Measurements from ENCODE around the gene PTPRC.

PTPRC gene

DNA sequence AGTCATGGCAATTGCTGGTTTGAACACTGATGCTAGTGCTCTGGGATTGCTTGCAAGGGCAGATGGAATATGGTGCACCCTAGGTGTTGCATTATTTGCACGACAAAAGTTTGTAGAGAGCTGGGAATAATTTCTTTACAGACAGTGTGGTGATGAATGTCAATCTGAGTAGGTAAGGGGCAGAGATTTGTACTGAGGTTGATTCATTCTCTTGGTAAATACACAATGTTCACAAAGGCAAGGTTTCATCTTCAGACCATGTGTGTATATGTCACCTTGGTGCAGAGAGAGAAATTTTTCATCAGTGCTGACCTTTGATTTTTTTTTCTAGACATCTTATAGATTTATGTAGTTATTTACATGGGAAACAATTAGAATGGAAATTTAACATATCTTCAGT, 5.0 kb downstream of the PTPRC start:
- DNase-seq = no peak

DNA sequence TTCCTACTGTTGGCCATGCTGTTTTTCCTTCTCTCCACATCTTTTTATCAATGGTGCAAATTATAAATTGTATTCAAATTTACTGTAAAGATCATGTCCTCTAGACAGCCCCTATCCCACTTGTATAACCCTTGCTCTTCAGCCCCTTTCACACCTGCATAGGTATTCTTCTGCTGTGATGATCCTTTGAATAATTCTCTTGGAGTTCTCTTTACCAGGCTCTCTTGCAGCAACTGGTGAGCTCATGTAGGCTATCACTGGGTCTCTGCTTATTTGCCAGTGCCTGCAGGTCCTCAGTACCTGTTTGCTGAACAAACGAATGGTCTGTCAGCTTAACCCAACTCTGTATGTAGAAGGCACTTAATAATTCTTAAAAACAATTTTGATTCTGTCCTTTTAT, 8.2 kb downstream of the PTPRC start:
- DNase-seq = no peak

DNA sequence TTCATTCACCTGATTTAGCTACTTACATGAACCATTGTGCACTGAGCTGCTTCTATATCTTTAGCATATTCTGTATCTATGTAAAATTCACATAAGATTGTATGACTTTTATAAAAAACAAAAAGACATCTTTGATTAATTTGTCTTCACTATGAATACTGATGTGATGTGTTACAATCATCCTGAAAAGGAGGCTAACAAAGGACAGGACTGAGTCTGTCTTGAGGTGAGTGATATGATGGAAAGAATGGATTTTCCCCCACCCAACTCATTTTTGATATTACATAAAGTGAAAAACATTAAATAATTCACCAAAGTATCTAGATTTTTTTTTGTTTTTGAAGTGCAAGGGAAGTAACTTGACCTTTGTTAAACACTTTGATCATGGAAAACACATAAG, 9.8 kb downstream of the PTPRC start:
- no peak for DNase-seq

DNA sequence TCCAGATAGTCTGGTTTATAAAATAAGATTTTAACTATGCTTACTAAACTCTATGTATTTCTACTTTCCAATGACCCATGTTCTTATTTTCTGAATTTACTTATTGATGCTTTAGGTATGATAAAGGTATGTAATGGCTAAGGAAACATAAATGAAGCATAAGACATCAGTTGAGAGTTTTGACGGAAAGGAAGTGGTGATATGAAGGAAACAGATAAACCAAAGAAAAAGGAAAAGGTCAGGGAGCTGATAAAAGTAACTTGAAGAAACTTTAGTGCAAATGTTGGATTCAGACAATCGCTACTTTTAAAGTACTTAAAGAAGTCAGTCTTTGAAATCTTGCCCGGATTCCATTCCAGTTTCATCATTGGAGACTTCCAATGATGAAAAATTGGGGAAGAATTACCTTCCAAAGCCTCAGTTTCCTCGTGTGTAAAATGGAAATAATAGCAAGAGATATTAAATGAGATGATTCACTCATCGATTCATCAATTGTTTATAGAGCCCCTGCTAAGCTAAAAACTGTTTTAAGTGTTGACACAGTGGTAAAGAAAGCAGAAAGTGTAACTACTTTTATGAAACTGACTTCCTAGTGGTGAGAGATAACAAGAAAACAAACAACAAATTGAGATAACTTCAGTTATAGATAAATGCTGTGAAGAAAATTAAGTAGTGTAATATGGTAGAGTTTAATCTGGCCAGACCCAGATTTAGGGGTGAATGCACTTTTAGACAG, 10.6 kb downstream of the PTPRC start:
- DNase-seq = no peak

DNA sequence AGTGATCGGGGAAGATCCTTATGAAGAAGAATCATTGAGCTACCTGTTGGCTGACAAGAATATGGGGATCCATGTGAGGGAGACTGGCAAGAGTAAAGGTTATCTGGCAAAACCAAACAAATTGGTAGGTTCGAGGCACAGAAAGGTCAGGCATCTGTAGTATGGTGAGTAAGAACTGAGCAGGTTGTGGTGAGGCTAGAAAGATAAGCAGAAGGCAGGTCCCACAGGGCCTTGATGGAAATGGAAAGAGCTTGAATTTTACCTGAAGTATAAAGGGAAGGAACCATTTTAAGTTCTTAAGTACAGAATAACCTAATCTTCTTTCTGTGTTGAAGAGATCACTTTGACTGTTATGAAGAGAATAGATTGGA, 11.1 kb downstream of the PTPRC start:
- DNase-seq = no peak

DNA sequence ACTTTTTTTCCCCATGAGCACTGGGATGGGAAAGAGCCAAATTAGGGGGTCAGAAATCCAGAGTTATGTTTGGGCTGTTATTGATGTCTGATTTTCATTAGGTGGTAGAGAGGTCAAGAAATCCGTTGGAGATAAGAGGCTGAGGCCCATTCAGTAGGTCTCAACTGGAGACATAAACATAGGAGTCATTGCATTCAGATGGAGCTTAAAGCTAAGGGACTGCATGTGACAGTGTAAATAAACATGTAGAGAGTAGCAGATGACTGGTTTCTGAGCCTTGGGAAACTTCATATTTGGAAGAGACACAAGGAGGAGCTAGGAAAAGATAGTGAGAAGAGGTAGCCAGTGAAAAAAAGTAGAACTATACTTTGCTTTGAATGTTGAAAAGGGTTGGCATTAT, 11.7 kb downstream of the PTPRC start:
- DNase-seq = no peak

DNA sequence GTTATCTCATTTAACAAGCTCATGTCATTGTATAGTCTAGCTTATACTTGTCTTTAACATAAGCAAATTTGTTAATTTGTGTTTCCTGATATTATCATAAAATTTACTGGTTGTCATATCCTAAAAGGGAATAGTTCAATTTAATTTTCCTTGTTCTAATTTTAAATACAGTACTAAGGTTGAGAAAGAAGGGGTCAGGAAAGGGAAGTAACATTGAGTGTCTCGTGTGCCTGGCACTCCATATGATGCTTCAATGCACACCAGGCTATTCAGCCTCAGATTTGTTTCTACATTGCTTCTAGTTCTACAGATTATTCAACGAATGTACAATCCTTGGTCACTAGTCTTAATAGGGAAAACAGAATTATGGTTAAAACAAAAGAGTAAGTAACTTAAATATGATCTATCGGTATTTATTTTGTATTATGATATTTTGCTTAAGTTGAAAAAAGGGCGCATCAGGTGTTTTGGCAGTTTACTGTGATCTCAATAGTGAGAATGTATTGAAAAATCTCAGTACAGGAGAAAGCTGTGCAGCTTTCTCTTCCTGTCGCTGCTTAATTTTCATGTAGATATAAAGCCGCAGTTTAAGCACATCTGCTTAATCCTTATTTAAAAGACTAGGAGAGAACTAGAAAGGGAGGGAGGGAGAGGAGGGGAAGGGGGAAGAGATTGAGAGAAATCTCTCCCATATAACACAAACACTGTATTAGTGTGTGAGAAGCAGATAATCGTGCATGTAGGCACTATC, 13.0 kb downstream of the PTPRC start:
- no peak for DNase-seq

DNA sequence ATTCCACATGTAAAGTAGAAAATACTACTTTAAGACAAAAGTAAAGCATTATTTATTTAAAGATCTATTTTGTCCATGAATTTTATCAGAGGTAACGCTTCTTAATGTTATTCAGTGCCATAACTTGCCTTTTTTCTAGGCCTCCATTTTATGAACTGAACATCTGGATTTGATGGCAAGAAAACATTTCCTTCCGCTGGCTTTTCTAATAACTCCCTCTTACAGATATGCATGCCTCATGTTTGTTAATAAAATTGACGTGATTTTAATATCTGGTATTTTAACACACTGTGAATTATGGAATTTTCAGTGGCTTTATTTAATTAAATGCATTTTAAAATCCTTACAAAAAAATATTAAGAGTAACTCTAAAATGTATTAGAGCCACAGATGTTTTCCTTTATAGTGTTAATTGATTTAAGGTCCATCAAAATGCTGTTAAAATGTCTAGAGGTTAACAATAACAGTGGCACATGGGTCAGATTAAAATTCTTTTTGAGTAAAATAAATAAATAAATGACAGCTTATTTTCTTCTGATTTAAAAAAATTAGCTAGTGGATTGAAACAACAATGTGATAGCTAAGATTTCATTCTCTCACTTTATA, 15.1 kb downstream of the PTPRC start:
- DNase-seq = no peak

DNA sequence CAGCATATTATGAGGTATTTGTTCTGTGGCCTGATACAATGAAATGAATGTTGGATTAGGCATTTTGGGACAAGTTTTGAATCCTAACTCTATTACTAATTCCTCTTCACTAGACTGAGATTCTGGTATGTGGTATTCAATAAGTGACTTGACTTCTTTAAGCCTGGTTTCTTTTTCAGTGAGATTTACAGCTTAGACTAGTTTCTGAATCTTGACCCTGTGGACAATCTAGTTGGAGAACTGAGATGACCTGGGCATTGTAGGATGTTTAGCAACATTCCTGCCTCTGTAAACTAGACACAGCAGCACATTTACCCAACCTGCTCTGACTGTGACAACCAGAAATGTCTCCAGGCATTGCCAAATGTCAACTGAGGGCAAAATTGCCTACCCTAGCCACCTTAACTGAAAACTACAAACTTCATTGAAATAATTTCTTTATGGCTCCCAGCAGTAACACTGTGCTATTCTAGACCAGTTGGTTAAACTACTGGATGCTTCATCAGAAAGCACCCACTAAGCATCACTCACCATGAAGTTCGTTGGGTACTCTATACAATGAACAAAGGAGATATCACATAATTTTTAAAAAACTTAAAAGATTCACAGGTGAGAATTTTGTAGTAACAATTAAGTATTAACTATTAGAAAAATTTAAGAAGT, 16.8 kb downstream of the PTPRC start:
- DNase-seq = peak; percentile 85

DNA sequence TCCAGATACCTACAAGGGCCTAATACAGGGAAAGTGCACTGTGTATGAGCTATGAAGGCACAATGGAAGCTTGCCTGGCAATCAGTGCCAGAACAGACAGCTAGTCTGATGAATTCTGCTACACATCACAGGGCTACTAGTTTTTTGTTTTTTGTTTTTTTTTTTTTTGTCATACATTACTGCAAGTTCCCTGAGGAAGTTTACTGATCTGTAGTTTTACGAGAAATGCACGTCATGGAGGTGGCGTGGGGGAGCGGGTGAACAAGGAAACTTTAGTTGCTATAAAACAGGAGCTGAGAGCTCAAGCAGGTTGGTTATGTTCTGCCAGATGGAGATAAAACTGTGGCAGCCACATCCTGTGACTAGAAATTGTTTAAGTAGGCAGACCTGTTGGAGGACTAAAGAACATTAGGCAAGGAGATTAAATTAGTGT, 17.7 kb downstream of the PTPRC start:
- DNase-seq = no peak

DNA sequence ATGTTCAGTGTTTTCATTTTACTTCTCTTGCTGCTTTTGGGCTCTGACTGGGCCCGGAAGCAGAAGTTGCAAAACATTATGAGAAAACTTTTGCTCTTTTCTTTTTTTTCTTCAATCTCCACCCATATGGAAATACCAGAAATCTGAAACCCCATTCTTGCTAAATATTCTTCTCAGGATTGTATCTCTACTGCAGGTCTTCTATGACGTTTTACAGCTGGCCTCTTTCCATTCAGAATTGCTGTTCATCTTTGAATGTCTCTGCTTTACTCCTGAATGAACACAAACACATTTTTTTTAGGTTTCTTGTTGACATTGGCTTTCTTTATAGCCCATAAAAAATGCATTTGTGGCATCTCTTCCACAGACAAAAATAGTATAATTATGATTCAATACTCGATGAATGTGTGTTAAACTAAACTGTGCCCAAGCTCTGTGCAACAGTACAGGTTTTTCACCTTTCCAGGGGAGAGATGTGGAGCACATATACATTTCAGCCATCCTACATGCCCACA, 18.8 kb downstream of the PTPRC start:
- DNase-seq = peak; percentile 99

DNA sequence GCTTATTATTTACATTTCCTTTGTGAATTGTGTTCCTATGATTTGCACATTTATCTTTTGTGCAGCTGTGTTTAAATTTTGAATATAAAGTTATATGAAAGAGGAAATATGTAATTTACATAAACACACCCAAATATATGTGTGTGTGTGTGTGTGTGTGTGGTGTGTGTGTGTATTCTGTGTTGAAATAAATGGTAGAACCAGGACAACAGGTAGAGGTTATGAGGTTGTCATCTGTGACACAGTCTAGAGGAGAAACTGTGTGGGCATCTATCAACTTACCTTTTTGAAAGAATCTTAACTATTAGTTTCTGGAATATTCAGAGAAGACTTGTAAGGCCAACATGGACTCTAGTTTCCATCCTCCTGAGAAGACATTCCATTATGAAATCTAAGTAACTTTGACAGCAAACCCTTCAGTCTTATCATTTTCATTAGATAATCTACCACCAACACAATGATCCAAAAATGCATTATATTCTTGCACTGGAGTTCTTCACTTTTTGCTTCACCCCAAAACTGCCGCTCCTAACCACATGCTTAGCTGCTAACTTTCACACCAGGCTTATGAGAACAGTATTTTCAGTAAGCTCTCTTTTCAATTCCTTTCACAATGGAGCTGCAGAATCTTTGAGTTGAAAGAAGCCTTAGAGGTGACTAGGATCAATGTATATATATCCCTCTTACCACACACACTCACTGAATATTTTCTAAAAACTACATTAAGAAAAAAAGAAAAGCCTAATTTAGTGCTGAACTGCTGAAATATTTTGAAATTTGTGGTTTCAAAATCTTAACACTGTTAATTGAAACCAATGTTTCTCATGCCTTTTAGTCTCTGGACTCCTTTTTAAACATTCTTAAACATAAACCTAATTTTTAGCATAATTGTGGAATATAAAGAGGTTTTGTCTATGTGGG, 21.8 kb downstream of the PTPRC start:
- DNase-seq = peak; percentile 60

DNA sequence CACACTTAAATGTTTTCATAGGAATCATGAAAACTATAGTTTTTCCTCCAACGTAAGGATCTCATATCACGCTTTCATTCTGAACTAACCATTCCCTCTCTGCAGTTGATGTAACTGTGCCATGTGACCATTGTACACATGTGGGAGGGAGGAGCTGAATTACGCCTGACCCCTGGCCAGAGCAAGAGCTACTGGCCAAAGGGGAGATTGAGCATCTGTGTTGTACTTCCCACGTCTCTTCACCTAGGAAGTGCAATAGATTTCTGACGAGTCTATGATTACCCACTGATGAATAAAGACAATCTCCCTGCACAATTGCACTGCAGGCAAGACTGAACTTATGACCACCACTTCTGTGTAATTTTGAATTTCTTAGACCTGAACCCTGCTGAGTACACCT, 24.0 kb downstream of the PTPRC start:
- no peak for DNase-seq

DNA sequence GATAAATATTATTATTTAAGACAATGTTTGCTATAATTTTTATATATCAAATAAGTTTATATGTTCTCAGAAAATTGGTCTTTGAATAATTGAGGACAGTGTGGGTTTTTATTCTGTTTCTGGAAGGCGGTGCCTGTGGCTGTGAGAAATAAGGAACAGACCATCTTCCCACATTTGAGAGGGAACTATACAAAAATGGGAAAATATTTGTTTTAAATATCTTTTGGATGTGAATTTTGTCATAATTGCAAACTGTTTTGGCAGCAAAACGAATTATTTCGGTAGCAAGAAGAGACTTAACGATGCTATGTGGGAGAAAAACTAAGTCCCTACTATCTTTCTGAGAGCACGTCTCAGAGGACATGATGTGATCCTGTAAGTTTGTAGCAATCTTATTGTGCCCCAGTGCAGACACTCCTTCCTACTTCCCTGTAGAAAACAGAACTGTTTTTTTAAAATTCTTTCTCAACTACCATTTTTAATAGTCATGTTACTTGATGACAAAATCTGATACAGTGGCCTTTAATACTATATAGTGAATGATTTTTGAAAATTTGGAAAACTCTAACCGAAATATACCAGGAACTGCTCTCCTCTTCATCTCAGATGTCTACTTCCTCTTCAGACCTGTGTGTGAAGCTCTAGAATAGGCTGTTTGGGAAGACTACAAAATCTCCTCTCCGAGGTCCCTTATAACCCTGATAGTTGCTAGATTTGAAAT, 25.4 kb downstream of the PTPRC start:
- DNase-seq = no peak

DNA sequence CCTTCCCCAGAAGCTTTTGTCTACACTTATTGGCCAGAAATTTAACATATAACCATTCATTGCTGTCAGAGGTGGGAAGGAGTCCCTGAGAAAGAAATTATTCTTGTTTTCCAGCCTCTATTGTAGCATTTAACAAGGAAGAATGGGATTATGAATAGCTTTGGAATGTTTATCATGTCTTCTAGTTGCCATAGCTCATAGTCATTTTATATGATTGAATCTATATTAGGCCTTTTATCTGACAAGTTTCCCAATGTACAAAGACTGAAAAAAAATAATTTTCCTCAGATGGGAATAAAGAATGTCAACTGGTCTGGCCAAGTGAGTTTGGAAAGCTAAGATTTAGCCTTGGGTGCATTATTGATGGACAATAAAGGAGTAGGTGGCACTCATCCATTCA, 28.3 kb downstream of the PTPRC start:
- DNase-seq = peak; percentile 64

DNA sequence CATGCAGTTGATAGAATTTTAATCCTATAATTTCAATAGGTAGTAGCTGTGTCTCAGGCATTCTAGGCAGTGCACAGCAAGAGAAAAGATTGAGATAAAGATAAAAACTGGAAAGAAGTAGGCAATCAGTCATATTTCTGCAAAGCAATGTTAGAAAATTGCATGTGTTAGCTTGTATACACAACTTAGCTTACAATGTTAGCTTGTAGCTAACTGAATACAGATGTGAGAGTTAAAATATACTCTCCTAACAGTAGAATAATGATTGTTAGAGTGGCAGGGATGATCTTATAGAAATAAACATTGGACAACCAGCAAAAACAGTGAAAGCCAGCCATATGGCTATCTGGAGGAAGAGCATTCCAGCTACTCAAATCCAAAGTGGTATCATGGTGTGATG, 29.0 kb downstream of the PTPRC start:
- DNase-seq = no peak

DNA sequence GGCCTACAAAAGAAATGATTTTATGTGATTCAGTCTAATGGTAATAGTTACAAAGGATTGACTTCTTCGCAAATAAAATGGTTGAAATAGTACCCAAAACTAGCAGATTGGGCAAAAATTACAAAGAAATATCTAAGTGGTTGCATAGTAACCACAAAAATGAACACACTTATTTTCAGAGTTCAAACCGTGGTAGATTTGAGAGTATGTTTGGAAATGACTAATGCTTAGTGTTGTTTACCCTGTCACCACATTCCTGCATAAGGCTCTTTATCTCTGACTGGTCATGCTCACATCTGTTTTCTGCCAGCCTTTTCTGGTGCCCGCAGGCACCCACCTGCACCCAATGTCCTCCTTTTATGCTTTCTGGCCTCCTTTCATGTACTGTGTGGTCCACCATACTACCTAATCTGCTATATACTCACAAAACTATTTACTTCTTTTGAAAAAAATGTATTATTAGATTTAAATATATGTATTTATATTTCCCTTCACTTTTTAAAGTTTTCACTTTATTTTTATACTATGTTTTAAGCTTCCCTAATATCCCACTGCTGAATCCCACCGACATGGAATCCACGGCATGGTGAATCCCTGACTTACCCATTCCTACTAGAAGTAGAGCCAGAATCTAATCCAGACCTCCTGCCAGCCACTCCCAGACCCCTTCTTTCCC, 30.3 kb downstream of the PTPRC start:
- DNase-seq = peak; percentile 91

DNA sequence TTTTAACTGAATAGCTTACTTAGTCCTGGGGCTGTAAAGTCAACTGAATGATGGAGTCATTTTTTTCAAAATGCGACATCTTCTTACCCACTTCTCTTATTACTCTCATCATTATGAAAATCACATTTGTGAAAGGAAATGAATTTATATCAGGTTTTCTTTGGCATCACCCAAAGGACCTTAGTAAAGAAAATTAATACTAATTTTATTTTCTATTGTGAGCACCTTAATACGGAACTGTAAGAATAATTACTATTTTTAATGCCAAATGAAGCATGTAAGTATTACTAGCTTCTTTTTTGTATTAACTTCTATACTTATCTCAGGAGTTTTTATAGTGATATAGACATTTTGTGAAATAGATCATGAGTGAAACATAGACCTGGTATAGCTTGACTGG, 30.9 kb downstream of the PTPRC start:
- no peak for DNase-seq

DNA sequence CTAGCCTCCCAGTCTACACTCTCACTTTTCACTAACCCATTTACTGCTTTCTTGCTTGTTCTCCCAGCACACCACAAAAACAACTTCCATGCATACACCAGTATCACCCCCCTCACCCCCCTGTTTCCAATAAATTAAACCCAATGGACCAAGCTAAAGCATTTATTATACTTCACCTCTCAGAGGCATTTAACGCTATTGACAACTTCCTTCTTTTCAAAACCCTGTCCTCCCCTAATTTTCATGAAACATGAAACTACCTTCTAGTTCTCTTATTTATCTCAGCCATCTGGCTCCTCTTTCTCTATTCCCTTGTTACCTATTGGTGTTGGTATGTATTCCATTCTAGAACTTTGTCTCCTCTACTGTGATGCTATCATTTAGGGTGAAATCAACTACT, 32.3 kb downstream of the PTPRC start:
- no peak for DNase-seq

DNA sequence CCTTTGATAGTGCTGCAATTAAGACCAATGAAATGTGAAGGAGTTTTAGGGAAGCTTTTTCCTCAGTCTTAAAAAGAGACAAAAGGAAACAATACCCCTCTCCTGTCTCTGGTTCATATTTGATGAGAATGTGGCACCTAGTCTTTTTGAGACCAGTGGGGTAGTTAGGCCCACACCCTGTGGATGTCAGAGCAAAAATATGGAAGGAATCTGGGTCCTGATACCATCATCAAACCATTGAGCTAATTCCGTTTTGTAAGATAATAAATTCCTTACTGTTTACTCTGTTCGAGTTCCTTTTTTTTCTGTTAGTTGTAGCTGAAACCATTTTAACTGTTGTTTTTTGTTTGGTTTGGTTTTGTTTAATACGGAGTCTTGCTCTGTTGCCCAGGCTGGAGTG, 33.3 kb downstream of the PTPRC start:
- DNase-seq = peak; percentile 84

DNA sequence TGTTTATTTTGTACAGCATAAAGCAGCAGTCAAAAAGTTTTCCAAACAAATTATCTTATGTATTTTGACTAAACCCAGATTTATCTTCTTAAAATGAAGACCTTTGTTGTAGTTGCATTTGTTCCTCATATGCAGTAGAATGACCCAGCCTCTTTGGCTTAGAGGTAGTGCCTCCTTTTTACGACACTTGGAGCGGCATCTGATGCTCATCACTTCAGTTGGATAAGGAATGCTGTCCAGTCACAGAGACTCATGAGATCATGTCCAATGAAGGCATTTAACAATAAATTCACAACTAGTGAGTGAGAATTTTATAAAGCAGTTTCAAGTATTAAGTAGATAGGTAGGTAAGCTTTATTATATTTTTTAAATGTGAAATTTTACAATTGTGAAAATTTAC, 35.2 kb downstream of the PTPRC start:
- no peak for DNase-seq
